GM18498 (cell line): ENCODE data around the gene IL11.

Source experiments
- ATAC-seq: cut with Tn5 transposase; IDR thresholded peaks from one replicate; pipeline ENCODE4 v1.9.1; 2021; ENCODE audit warnings: mild to moderate bottlenecking, moderate library complexity; ENCODE audit not compliant: unreplicated experiment

Gene IL11

DNA sequence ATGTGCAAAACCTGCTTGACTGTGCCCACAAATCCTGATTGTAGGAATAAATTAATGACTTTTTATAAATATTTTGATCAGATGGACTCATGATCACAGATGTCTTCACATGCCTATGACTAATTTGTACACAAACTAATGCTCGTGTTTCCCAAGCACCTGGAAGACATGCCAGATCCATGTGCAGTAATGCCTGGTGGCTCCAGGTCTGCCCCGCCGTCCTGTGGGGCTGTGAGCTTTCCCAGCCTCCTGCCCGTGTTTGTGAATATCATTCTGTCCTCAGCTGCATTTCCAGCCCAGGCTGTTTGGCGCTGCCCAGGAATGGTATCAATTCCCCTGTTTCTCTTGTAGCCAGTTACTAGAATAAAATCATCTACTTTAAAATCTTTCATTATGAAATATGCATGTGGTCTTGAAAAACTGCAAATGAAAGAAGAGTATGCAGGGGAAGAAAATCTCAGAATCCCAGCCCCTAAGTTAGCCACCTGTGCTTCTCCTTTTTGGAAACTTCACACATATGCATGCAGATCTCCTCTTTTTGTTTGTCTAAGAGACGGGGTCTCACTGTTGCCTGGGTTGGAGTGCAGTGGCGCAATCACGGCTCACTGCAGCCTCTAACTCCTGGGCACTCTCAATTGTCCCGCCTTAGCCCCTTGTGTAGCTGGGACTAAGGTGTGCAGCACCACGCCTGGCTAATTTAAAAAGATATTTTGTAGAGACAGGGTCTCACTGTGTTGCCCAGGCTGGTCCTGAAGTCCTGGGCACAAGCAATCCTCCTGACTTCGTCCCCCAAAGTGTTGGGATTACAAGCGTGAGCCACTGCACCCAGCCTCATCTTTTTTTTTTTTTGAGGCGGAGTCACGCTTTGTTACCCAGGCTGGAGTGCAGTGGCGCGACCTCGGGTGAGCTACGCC is 21.7 kb upstream of the IL11 start:
- ATAC-seq = no peak

DNA sequence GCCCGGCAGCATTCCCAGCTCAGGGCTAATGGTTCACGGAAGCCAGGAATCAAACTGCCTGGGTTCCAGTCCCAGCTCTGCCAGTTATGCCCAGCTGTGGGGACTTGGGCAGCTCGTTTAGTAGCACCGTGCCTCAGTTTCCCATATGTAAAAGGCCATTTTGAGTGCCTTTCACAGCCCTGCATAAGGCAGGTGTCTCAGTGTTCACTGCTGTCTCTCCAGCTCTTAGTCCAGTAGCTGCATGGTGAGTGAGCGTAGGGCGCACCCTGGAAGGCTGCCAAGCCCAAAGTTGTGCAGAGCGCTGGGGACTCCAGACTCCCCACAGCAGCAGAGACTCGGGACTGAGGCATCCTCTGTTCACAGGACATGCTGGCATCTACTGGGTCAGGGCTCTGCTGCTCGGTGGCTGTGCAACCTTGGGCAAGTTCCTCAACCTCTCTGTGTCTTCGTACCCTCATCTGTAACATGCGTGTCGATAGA is 21.0 kb upstream of the IL11 start:
- ATAC-seq = no peak

DNA sequence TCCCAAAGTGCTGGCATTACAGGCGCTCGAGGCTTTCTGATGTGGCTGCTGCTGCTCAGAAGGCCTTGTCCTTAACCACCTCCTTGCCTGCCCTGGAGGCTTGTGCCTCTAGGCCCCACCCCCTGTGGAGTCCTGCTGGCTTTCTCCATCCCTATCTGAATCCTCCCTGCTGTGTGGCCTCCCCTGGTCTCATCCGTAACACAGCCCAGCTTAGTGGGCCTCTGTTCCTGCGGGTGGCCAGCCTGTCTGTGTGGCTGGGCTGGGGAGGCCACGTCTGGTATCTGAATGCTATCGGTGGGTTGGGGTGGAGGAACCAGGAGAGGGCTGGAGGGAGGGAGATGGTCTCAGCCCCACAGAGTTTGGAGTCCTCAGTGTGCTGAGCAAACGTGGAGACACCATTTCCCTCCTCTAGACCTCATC is 20.2 kb upstream of the IL11 start:
- ATAC-seq = no peak

DNA sequence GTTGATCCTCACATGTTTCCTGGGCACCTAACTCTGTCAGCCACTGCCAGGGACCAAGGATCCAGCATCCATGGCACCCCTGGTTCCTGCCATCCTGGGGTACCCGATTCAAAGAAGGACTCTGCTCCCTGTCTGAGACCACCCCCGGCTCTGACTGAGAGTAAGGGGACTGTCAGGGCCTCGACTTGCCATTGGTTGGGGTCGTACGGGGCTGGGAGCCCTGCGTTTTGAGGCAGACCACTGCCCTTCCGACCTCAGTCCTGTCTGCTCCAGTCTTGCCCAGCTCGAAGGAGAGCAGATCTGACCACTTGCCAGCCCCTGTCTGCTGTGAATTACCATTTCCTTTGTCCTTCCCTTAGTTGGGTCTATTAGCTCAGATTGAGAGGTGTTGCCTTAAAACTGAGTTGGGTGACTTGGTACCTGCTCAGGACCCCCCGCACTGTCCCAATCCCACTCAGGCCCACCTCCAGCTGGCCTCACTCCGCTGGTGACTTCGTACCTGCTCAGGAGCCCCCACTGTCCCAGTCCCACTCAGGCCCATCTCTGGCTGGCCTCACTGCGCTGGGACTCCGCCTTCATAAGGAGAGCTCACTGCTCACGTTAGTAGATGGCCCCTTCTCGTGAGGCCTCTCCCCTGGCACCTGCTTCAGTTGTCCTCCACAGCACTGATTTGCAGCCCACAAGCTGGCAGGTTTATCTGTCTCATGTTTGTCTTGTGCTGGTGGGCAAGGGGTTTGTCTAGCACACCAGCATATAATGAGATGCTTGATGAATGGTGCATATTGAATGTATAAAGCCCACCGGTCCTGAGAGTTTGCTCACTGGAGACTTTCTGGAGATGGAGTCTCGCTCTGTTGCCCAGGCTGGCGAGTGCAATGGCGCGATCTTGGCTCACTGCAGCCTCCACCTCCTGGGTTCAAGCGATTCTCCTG is 19.4 kb upstream of the IL11 start:
- ATAC-seq = no peak

DNA sequence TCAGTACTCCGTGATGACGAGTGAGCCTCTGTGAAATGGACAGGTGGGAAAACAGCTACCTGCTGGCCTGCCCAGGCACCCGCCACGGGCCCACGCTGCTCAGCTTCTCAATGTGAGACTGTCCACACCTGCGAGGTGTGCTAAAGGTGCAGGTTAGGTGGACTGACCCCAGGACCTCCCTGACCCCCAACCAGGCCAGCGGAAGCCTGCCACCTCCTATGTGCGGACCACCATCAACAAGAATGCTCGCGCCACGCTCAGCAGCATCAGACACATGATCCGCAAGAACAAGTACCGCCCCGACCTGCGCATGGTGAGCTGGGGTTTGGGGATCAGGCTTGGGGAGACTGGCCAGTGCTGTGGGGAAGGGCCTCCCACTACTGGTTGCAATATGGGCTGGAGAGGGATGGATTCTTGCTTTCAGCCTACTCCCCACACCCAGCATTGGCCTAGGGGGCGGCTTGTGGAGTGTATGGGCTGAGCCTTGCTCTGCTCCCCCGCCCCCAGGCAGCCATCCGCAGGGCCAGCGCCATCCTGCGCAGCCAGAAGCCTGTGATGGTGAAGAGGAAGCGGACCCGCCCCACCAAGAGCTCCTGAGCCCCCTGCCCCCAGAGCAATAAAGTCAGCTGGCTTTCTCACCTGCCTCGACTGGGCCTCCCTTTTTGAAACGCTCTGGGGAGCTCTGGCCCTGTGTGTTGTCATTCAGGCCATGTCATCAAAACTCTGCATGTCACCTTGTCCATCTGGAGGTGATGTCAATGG is 17.7 kb upstream of the IL11 start:
- ATAC-seq = no peak

DNA sequence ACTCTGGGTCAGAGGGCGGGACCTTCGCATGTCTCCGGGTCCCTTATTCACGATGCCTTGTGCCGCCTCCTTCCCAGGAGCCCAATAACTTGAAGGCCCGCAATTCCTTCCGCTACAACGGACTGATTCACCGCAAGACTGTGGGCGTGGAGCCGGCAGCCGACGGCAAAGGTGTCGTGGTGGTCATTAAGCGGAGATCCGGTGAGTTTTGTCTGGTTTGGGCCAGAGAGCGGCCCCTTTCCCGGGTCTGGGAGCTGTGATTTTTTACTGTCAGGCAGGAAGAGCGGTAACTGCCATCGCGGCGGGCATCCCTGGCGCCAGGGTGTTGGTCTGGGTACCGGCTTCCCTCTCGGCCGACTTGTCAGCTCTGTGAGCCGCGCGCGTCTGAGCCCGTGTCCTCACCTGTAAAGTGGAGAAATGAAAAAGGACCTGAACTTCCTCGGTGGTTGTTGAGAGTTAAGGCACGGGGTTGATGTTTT is 16.3 kb upstream of the IL11 start:
- ATAC-seq = no peak

DNA sequence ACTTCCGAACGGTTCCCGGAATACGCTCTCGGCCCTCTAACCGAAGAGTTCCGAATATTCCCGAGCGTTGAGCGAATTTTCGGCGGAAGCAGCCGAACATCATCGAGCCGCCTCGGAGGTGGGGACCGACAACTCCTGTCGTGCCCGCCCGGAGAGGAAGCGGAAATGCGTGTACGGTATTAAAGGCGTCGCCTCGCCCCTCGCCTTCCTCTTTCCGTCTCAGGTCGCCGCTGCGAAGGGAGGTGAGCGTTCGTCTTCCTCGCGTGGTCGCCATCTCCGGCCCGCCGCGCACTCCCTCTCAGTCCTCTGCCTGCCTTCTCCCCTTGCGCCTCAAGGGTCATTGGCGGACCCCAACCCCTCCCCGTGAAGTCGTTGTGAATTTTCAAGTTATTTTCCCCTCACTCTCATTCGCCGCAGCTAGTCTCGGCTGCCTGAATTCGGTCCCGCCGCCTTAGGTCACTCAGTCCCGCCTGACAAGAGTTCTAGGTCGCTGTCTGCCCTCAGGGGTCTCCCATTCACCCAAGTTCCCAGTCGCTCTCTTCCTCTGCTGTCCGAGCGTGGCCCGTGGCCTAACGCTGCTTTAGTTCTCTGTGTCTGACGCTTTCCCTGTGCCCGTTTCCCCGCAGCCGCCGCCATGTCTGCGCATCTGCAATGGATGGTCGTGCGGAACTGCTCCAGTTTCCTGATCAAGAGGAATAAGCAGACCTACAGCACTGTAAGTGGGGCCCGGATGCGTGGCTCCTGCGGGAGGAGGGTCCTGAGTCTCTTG is 15.6 kb upstream of the IL11 start, which contains the start of gene RPL28:
RPL28 (plus strand) TSS at position 209 of the 769 bp plus-strand sequence; CDS start at position 635, 426 bp downstream.
- ATAC-seq = peak; percentile 63

DNA sequence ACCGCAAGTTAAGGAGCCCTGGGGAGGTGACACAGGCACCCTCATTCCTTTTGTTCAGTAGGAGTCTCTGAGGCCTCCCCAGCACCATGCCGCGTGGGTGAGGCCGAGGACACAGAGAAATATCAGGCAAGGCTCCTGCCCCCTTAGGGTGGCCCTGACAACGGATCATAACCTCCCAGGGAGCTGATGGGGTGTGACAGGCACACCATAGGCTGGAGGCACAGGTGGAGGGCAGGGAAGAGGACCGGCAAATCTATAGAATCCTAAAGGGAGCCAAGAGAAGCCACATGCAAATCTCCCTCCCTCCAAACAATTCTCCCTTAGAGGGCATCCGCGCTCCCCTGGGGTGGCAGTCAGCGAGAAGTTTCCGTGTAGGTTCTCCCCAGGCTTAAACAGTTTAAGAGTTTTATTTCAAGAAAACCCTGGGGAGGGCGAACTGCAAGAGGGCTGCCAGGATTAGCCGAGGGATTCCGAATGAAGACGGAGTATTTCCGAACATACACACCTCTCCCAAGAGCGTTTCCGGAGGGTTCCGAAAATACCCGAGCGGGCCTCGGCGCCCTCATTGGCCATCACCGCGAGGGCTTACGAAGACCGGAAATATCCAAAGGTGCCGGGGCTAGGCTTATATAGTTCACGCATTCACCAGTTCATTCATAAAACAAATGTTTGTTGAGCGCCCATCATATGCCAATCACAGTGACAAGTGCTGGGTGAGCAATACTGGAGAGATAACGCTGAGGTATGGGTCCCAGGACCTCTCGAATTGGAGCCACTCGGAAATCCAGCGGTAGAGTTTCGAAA is 14.9 kb upstream of the IL11 start:
- peak; percentile 64 for ATAC-seq

DNA sequence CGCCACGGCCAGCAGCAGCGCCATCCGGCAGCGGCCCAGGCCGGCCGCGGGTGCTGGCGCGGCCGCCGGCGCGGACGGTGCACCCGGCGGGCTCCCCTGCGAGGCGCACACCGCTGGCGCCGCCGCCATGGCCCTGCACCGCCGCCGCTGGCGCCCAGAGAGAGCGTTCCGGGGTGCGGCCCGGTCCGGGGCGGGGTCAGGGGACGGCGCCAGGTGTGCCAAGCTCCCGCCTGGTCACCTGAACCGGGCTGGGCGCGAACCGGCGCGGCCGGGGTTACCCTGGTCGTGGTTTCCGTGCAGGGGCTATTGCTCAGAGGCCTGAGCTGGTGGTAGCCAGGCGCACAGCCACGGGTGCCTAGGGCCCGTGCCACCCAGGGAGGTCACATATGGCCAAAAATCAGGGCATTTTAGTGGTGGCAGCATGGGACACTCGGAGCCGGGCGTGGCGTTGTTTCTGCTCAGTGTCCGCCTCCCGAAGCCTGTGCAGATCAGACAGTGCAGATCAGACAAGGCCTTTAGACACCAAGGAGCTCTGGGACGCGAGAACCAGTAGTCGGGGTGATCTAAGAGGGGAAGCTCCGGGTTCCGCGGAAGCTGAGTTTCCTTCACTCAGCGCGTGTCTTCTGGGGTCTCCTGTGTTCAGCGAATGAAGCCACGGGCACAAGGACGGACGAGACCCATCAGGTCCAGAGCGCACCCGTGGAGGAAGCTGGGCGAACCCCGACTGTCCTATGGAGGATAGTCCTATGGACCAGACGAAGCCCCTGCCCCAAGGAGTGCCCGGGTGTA is 14.1 kb upstream of the IL11 start, which contains the start of gene TMEM238:
TMEM238 (minus strand) TSS at position 162 of the 789 bp plus-strand sequence; CDS start at position 129, 33 bp downstream.
- ATAC-seq = no peak

DNA sequence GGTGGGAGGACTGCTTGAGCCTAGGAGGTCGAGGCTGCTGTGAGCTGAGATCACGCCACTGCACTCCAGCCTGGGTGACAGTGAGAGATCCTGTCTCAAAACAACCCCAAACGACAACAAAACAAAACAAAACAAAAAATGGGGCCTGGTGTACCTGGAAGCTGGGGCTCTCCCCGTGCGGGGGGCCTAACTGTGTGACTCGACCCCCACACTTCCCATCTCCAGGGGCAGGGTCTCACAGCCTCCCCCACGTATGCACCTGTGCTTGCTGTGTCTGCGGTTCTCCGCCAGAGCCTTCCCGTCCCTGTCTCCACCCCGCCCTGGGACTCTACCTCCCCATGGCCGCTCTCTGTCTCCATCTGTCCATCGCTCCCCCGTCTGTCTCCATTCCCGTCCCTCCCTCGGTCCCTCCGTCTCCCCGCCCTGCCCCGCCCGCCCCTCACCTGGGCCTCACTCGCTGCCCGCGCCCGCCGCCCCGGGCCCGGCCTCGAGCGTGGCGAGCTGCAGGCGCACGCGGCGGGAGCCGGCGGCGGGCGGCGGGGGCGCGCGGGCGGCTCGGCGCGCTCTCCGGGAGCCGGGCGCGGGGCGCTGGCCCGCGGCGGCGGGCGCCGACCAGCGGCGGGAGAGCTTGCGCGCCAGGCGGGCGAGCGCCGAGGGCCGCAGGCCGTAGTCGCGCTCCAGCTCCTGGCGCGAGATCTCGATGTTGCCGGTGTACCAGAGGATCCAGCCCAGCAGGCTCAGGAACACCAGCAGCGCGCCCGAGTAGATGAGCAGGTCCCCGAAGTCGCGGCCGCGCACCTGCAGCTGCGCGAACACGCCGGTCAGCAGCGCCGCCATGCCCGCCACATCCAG is 13.2 kb upstream of the IL11 start:
- no peak for ATAC-seq

DNA sequence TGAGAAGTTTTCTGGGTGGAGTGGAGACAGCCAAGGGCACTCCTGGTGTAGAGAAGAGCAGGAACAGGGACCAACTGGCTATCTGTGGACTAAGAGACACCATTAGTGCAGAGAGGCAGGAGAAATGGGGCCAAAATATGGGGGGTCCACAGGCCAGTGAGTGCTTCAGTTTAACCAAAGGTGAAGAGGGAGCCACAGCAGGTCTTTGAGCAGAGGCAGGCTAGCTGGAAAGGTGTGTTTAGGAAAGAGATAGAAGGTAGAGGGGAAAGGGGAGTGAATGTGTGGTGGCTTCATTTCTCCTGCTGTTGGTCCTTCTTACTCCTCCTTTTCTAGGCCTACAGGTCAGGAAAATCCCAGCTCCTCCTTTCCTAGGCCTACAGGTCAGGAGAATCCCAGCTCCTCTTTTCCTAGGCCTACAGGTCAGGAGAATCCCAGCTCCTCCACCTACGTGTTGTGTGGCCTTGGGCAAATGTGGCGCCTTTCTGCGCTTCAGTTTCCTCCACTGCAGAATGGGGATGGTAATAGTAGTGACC is 12.3 kb upstream of the IL11 start:
- ATAC-seq = no peak

DNA sequence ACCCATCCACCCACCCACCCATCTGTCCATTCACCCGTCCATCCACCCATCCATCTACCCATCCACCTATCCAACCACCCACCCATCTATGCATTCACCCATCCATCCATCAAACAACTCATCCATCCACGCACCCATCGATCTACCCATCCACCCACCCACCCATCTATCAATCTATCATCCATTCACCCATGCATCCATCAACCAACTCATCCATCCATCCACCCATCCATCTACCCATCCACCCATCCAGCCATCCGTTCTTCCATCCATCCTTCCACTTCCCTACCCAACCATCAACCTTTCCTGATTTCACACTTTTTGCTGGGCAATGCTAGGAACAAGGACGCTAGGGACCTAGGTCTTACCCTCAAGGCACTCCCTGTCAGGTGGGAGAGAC is 11.8 kb upstream of the IL11 start:
- ATAC-seq = no peak

DNA sequence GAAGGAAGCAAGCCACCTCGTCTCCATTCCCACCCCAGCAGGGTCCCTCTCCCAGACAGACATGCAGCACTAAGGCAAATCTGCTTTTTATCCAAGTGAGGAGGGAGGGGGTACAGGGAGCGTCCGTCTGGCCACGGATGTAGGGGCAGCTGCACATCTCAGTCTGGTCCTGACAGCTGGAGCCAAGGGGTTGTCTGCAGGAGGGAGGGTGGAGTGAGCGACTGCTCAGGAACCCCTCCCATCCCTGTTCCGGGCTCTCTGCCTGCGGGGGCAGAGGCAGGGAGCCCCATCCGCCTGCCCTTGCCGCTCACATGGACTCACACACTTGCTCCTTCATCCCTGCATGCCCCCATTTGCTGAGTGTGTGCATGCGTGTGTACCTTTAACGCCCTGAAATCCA is 8.9 kb upstream of the IL11 start:
- ATAC-seq = no peak

DNA sequence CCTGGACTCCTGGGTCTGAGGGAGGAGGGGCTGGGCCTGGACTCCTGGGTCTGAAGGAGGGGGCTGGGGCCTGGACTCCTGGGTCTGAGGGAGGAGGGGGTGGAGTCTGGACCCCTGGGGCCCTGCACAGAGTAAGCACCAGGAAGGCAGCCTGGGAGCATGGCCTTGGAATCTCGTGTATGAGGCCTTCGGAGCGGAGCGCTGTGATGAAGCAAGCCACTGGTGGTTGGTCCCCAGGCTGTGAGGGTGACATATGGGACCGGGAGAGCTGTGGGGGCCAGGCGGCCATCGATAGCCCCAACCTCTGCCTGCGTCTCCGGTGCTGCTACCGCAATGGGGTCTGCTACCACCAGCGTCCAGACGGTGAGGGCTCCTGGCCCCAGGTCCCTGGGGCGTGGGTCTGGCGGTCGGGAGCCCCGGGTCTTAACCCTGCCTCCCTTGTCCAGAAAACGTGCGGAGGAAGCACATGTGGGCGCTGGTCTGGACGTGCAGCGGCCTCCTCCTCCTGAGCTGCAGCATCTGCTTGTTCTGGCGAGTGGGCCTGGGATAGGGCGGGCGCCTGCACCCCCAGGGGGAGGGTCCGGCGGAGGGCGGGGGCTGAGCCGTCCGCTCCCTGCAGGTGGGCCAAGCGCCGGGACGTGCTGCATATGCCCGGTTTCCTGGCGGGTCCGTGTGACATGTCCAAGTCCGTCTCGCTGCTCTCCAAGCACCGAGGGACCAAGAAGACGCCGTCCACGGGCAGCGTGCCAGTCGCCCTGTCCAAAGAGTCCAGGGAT is 7.3 kb upstream of the IL11 start:
- no peak for ATAC-seq

DNA sequence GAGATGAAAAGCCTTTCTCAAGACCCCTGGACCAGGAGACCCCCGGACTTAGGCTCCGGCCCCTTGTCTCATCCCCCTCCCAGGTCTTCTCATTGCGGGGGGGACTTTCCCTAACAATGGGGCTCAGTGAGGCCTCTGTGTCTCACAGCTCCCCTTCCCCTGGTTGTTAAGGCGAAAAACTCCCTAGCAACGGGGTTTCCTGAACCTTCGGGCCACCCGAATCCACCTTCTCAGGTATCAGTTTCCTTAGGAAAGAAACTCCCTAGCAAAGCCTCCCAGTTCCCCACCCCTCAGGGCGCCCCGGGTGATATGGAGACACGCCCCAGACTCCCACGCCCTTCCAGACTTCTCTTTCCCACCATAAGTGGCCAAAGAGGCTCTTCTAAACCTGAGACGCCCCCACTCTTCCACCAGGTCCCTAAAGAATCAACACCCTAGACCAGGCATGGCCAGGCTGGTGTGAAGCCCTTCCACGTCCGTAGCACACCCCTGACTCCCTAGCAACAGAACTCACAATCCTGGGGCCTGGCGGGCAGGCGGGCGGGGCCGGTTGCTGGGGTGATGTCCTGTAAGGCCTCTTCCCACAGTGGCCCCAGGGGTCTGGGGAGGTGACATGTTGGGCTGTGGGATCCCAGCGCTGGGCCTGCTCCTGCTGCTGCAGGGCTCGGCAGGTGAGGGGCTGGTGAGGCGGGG is 6.1 kb upstream of the IL11 start, which contains the start of gene TMEM190:
TMEM190 (plus strand) TSS at position 586 of the 693 bp plus-strand sequence; CDS start at position 614, 28 bp downstream.
- ATAC-seq = no peak
